Esophagus squamous epithelium (tissue), 4 donors: ENCODE data around the gene CPSF6.

ENCODE experiments used
- POLR2A ChIP-seq, 4 donors: fragments of 450-650 bp; IDR thresholded peaks; one replicate each; pipeline ENCODE4 v1.6.1; 2017; ENCODE audit warnings: antibody characterized with exemption in 4 of 4, mild to moderate bottlenecking in 4 of 4, moderate library complexity in 3 of 4
- TF ChIP-seq, protein P1 (sequence below), 6 experiments: fragments of 450-650 bp in 4 of 6; fragments of 200-600 bp in 2 of 6; sonication (generic) in 2 of 6; IDR thresholded peaks; one replicate each; pipeline ENCODE4 v1.5.1; 2016 to 2019; ENCODE audit warnings: antibody characterized with exemption in 6 of 6, mild to moderate bottlenecking in 4 of 6, moderate library complexity in 4 of 6

DNA sequence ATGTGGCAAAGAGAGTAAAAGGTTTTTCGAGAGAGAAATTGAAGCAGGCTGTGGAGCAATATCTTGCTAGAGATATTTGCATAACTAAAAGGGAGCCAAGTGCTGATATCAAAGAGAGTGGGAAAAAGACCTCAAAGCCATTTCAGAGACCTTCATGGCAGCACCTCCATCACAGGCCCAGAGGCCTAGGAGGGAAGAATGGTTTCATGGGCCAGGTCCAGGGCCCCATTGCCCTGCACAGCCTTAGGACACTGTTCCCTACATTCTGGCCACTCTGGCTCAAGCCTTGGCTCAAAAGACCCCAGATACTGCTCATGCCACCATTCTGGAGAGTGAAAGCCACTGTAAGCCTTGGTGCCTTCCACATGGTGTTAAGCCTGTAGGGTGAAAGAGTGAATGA is 58.8 kb downstream of the CPSF6 start:
- TF ChIP-seq, protein P1, sequence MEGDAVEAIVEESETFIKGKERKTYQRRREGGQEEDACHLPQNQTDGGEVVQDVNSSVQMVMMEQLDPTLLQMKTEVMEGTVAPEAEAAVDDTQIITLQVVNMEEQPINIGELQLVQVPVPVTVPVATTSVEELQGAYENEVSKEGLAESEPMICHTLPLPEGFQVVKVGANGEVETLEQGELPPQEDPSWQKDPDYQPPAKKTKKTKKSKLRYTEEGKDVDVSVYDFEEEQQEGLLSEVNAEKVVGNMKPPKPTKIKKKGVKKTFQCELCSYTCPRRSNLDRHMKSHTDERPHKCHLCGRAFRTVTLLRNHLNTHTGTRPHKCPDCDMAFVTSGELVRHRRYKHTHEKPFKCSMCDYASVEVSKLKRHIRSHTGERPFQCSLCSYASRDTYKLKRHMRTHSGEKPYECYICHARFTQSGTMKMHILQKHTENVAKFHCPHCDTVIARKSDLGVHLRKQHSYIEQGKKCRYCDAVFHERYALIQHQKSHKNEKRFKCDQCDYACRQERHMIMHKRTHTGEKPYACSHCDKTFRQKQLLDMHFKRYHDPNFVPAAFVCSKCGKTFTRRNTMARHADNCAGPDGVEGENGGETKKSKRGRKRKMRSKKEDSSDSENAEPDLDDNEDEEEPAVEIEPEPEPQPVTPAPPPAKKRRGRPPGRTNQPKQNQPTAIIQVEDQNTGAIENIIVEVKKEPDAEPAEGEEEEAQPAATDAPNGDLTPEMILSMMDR (IDR thresholded peaks at IDR 0.05): no peak
- TF ChIP-seq POLR2A (IDR thresholded peaks at IDR 0.05): no peak
